Measurements from ENCODE around the gene SREBF1.

GRCh38 chr17:17847726-17848125 is 10.9 kb upstream of the SREBF1 start:
- TF ChIP-seq CTCF (conservative IDR thresholded peaks at IDR 0.05) (no peak), EZH2 (IDR thresholded peaks at IDR 0.05; ENCODE audit: low read depth) (no peak)
